GM12891 (cell line): ENCODE data around the gene SERPINH1.
"Not testable (repeated sequence)": the region's sequence is repeated elsewhere in the genome, so short reads cannot be mapped to it uniquely, and the experiment has no call there.

Source experiments
- DNase-seq: peaks from one replicate; pipeline ENCODE4 v3.0.0; 2011; ENCODE audit warnings: low spot score; ENCODE audit not compliant: insufficient read length
- FAIRE-seq: peaks from 2 replicates; lab custom pipeline; 2011; peaks lifted over from hg19 to GRCh38; lab: Jason Lieb, UNC
- PAX5 ChIP-seq: IDR thresholded peaks from 2 replicates; pipeline ENCODE4 v1.6.1; 2011; ENCODE audit warnings: low read length, moderate library complexity, mild to moderate bottlenecking; ENCODE audit not compliant: insufficient read depth, severe bottlenecking
- POLR2A ChIP-seq: IDR thresholded peaks from 2 replicates; pipeline ENCODE4 v1.6.1; 2011; ENCODE audit warnings: low read depth, low read length, control low read depth
- POLR2AphosphoS5 ChIP-seq: IDR thresholded peaks from 2 replicates; pipeline ENCODE4 v1.6.1; 2011; ENCODE audit warnings: low read depth, low read length, control low read depth
- POU2F2 ChIP-seq: IDR thresholded peaks from 2 replicates; pipeline ENCODE4 v1.6.1; 2011; ENCODE audit warnings: low read depth, mild to moderate bottlenecking, control low read depth, low read length, moderate library complexity
- SPI1 ChIP-seq: IDR thresholded peaks from 2 replicates; pipeline ENCODE4 v1.6.1; 2011; ENCODE audit warnings: low read depth, low read length, control low read depth
- TAF1 ChIP-seq: IDR thresholded peaks from 2 replicates; pipeline ENCODE4 v1.6.1; 2011; ENCODE audit warnings: low read depth, low read length, control low read depth

Gene SERPINH1

DNA sequence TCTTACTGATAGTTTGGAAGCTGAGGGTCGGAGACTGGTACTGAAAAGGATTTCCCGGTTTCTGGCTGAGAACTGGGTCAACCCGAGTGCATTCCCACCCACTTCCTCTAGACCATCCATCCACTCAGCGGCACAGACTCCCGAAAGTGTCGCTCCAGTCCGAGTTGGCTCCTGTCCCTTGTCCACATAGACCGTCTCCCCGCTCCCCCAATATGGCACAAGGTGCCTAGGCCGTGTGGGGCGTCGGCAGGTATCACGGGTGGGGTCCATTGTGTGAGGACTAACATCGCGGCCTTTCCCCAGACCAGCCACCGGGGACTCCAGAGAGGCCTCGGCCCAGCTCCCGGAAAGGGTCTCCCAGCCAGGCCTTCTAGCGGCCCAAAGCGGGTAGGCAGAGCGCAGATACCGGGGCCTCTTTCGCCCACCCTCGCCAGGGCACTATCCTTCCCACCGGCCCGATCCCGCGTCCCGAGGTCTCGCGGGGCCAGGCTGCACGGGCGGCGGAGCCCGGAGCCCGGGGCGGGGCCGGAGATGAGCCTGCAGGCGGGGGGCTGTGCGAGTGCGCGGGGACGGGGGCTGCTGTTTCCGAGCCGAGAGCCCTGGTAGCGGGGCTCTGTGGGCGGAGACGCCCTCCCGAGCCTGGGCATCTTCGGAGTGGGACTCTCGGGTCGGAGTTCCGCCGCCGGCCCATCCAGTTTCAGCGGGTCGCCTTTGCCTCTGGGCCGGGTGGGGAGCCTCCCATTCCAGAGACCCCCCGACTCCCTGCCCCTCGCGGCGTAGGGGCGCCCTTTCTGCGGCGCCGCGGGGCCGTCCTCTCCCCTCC, 21.1 kb downstream of the SERPINH1 start:
- FAIRE-seq, result peak; percentile 70
- peak; percentile 90 for DNase-seq

DNA sequence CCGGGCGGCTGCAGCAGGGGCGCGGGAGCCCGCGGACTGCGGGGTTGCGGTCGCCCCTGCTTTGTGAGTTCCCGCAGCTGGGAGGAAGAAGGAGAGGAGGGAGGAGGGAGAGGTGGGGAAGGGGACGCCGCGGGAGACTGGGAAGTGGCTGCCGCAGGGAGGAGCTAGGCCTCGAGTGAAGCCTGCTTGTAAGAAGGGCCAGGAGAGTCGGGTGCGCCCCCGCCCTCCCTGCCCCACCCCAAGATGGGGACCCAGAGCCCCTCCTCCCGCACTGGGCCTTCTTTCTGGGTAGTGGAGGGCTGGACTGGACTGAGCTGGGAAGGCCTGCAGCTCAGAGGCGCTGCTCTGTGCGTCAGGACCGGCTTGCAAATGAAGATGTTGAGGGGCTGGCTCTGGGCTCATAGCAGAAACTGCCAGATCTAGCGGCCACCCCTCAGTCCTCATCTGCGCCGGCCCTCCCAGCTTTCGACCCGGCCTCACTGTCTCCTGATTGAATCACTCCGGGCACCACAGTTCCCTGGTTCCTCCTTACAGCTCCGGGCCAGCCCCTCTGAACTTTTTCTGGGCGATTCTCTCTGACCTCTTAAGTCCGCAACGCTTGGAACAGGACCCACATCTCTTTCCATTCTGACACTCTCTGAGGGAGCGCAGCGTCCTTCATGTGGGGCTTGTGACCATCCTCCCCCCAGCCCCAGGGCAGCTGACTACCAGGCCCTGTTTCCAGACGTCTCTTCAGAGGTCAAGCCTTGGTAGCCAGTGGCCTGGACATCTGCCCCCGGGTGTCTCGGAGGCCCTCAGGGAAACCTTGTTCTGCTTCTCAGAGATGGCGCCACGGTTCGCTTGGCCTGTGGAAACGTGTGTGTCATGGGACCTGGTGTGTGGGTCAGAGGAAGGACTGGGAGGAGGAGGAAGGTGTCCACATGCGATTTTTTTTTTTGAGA, 21.9 kb downstream of the SERPINH1 start:
- FAIRE-seq, result no peak
- peak; percentile 59 for DNase-seq
- TF ChIP-seq POLR2A (no peak; the same call in 1 of the 2 replicates), TAF1 (no peak), SPI1 (no peak), PAX5 (no peak), POU2F2 (no peak), POLR2AphosphoS5 (no peak)

More for the DNA sequence above, 21.1 kb downstream of the SERPINH1 start:
- TF ChIP-seq TAF1 (0 out of 2 replicates have a peak, but pooled peaks have one; percentile 44), POU2F2 (0 out of 2 replicates have a peak, but pooled peaks have one; percentile 36), POLR2AphosphoS5 (peak; percentile 71; the same call in 1 of the 2 replicates), POLR2A (peak; percentile 68), SPI1 (peak; percentile 25; the same call in 1 of the 2 replicates), PAX5 (no peak)

DNA sequence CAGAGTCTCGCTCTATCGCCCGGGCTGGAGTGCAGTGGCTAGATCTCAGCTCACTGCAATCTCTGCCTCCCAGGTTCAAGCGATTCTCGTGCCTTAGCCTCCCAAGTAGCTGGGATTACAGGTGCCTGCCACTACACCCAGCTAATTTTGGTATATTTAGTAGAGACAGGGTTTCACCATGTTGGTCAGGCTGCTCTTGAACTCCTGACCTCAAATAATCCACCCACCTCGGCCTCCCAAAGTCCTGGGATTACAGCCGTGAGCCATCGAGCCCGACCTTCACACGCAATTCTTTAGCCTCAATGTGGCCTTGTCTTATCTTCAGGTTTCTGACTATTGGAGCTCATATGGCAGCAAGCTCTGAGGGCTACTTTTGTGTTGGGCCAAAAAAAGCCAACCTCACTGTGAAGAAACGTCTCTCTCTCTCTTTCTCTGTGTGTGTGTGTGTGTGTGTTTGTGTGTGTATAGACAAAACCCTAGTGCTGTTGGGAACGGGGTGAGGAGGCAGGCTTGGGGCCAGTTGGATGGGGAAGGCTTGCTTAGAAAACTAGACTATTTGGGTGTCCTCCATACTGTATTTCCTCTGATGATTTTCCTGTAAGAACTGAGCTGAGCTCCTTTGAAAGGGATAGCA, 22.7 kb downstream of the SERPINH1 start:
- not testable (repeated sequence) for DNase-seq, FAIRE-seq

DNA sequence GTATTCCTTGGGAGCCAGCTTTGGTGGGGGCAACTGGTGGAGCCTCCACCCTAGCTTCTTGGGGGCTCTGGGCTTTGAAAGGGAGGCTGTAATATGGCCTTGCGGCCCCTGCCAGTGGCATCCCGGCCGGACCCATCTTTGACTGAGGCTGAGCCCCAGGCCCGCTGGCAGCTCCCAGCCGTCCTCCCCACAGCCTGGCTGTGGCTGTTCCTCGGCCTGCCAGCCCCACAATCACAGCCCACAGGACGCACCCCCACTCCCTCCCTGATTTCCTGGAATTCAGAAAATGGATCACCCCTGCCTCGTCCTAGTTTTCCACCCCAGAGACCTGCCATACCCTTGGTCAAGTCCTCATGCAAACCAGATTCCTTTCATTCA, 23.2 kb downstream of the SERPINH1 start:
- DNase-seq (no peak), FAIRE-seq (no peak)
- TF ChIP-seq SPI1, result no peak
- TF ChIP-seq TAF1, result no peak
- no peak for TF ChIP-seq POLR2A
- TF ChIP-seq POU2F2, result no peak
- no peak for TF ChIP-seq PAX5
- no peak for TF ChIP-seq POLR2AphosphoS5

DNA sequence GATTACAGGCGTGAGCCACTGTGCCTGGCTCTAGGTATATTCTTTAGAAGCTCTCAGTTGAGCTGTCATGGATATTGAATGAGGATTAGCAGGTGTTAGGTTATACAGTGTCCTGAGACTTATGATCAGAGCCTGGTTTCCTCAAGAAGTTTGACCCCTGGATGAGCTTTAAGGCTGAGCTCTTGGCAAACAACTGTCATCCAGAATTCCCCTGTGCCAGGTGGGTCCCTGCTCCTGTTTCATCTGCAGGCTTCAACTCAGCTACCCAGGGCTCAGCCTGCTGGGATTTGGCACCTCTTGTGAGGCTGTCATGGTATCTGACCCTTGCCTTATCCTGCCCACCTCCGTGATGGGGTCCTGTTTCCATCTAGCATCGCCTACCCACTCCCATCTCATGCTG, 24.3 kb downstream of the SERPINH1 start:
- no peak for TF ChIP-seq POLR2AphosphoS5
- no peak for TF ChIP-seq POU2F2
- no peak for TF ChIP-seq TAF1
- no peak for TF ChIP-seq POLR2A
- no peak for TF ChIP-seq SPI1
- no peak for TF ChIP-seq PAX5
- DNase-seq (no peak), FAIRE-seq (no peak)

DNA sequence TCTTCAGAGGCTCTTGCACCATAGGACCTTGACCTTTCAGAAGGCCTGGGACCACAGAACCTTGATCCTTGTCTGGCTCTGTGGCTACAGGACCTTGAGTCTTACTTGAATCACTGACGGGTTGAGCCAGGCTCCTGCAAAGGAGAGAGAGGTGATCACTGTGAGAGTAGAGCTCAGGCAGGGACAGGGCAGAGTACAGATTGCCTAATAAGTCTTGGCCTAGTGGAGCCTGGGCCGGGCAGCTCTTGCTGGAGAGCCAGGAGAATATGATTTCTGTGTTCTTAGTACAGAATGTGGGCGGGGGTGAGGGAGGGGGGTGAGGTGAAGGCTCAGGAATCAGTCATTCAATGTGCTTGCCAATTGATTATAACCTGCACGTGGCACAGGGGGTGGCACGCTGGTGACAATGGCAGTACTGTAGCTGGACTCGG, 26.0 kb downstream of the SERPINH1 start:
- FAIRE-seq (no peak), DNase-seq (no peak)
- no peak for TF ChIP-seq TAF1
- TF ChIP-seq PAX5, result no peak
- TF ChIP-seq POU2F2, result no peak
- TF ChIP-seq POLR2A, result no peak
- TF ChIP-seq POLR2AphosphoS5, result no peak
- TF ChIP-seq SPI1, result no peak

DNA sequence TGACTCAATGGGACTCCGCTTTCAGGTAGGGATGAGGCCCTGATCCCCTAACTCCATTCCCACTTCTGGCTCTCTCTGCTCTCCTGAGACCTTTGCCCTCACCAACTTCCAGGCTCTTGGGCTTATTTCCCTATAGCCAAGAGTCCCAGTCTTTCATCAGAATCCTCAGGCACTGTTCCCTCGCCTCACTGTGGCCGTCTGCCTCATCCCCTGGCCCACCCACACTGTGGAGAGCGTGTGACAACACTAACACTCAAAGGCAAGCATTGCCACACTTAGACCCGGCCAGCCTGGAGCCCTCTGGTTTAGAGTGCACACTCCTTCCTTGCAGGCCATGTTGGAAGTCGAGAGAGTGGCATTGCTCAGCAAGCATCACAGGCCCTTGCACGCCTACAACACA, 27.0 kb downstream of the SERPINH1 start:
- TF ChIP-seq TAF1 (no peak), POU2F2 (no peak), POLR2A (no peak), PAX5 (no peak), SPI1 (no peak), POLR2AphosphoS5 (no peak)
- DNase-seq (no peak), FAIRE-seq (no peak)

DNA sequence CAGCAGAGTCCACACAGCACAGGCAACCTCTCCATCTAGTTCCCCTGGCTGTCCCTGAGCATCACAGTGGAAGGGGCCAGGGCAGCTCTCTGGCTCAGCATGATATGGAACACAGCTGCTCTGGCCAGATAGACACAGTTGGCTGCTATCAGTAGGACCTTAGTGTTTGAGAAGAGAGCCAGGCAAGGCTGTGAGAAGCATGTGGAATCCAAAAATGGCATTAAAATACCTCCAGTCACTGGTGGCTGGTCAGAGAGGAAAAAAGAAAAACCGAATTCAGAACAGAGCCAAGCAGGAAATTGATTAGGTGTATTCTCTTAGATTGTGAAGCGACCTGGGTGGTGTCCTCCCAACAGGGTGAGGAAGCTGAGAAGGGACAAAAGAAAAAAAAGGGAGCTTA, 27.9 kb downstream of the SERPINH1 start:
- DNase-seq (no peak), FAIRE-seq (no peak)
- no peak for TF ChIP-seq POU2F2
- no peak for TF ChIP-seq POLR2A
- no peak for TF ChIP-seq POLR2AphosphoS5
- no peak for TF ChIP-seq TAF1
- no peak for TF ChIP-seq PAX5
- no peak for TF ChIP-seq SPI1

DNA sequence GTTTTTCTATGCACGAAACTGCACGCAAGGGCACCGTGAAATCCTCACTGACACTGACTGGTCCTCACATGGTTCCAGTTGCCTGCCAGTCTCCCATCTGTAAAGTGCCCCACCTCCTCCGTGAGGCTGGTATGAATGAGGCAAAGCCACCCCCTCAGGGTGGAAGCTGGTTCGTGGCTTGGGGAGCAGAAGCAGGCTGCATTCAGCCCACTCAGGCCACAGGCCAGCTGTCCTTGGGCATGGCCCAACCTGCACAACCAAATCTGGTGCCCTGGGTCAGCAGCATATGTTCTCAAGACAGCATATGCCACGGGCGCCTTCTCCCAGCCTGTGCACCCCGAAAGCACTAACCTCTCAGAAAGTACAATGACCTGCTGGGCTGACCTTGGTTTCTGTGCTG, 29.3 kb downstream of the SERPINH1 start:
- TF ChIP-seq TAF1, result no peak
- TF ChIP-seq SPI1, result no peak
- no peak for TF ChIP-seq POLR2A
- TF ChIP-seq POU2F2, result no peak
- TF ChIP-seq POLR2AphosphoS5, result no peak
- no peak for TF ChIP-seq PAX5
- FAIRE-seq, result no peak
- no peak for DNase-seq
